Liver (tissue), 3 donors: ENCODE data around the gene TIAM1.

Source experiments
- ATF3 ChIP-seq: IDR thresholded peaks from 2 replicates; pipeline ENCODE4 v1.6.1; 2016; ENCODE audit warnings: antibody characterized with exemption
- CTCF ChIP-seq: fragments of 150-350 bp; IDR thresholded peaks from 2 replicates; pipeline ENCODE4 v1.5.1; 2017; ENCODE audit warnings: improper control_type of control experiment, low read depth, low read length; ENCODE audit not compliant: missing input control
- HNF4G ChIP-seq: IDR thresholded peaks from 2 replicates; pipeline ENCODE4 v1.6.1; 2016; ENCODE audit warnings: antibody characterized with exemption
- JUND ChIP-seq, 2 donors: IDR thresholded peaks; 2 replicates each; pipeline ENCODE4 v1.6.1; 2016; ENCODE audit warnings: antibody characterized with exemption in 2 of 2
- REST ChIP-seq: IDR thresholded peaks from 2 replicates; pipeline ENCODE4 v1.6.1; 2016; ENCODE audit warnings: antibody characterized with exemption, mild to moderate bottlenecking
- TAF1 ChIP-seq: conservative IDR thresholded peaks from 2 replicates; pipeline ENCODE4 v1.6.1; 2016; ENCODE audit warnings: antibody characterized with exemption, mild to moderate bottlenecking
- YY1 ChIP-seq: IDR thresholded peaks from 2 replicates; pipeline ENCODE4 v1.6.1; 2016; ENCODE audit warnings: antibody characterized with exemption, mild to moderate bottlenecking
- ZBTB33 ChIP-seq: IDR thresholded peaks from 2 replicates; pipeline ENCODE4 v1.6.1; 2016; ENCODE audit warnings: antibody characterized with exemption
- donor health status: healthy.
- donor health status: healthy.

- TF ChIP-seq YY1 (no peak), ATF3 (no peak), HNF4G (no peak), REST (no peak), CTCF (no peak), JUND (IDR thresholded peaks at IDR 0.05) (no peak), ZBTB33 (no peak), TAF1 (no peak)
Observed at GRCh38 chr21:31279986-31280385, 64.1 kb downstream of the TIAM1 start.
